ENCODE data around the gene COIL.
A peak's percentile ranks its signal among the peaks of the same experiment; 100 is the strongest.

The COIL gene

DNA sequence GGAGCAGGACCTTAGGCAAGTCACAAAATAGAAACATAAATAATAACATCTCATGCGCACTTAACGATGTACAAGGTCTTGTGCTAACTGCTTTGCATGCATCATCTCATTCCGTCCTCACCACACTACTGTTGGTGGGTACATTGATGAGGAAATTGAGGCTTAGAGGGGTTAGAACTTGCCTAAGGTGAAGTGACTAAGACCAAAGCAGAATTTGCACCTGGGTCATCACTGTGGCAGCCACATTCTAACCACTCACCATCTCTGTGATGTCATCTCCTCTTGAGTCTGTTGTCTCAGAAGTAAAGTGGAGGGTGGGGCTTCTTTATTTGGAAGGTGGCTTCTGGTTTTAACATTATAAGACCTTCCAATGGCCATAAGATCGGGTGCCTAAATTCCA, 26.6 kb downstream of the COIL start:
- no peak for DNase-seq

- DNase-seq: no peak
These were observed 27.0 kb downstream of the COIL start for GRCh38 chr17:56933868-56934267.

DNA sequence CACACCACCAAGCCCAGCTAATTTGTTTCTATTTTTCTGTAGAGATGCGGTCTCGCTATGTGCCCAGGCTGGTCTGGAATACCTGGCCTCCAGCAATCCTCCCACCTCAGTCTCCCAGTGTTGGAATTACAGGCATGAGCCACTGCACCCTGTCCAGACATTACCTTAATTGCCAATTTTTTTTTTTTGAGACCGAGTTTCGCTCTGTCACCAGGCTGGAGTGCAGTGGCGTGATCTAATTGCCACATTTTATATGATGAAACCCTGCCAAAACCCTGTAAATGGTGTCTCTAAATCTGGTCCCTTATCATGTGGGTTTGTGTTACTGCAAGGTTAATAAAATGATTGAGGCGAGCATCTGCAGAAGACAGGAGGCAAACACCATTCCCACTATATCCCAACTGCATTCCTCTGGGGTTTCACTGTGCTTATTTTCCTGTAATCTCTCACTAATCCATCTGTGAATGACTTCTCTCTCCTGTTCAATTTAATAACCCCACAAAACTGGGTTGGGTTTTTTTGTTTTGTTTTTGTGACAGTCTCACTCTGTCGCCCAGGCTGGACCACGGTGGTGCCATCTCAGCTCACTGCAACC, 27.6 kb downstream of the COIL start:
- DNase-seq: no peak

GRCh38 chr17:56930739-56931337, 30.0 kb downstream of the COIL start:
- no peak for DNase-seq

GRCh38 chr17:56929362-56929969, 31.4 kb downstream of the COIL start:
- DNase-seq: no peak

DNA sequence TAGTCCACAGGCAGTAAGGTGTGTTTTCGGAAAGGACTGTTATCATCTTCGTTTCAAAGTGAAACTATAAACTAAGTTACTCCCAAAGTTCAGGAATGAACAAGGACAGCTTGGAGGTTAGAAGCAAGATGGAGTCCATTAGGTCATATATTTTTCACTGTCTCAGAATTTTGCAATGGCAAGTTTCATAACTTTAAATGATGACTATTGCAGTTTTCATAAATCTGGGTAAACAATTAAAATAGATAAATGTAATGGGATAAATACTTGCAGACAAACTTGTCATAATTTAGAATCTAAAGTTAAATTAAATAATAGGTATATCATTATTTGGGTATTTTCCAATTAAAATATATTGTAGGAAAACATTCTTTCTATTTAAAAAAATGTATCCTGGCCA, 32.3 kb downstream of the COIL start:
- DNase-seq: no peak

- DNase-seq: no peak
These were observed 34.1 kb downstream of the COIL start for GRCh38 chr17:56926704-56927103.

DNA sequence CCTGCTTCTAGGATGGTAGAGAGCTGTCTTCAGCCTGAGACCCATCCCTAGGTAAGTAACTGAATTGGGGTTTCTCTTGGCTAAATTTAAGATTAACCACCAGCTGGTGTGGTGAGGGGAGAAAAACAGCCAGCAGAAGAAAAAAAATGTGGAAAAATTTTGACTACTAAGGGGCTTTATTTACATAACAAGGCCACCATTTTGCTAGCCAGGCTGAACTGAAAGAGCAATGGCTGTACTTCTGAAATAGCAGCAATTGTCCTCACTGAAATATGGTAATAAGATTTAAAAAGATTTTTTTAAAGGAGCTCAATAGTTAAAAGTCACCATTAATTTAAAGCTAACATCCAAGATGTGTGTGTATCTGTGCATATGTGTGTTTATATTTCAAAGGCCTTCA, 34.6 kb downstream of the COIL start:
- DNase-seq: no peak

DNA sequence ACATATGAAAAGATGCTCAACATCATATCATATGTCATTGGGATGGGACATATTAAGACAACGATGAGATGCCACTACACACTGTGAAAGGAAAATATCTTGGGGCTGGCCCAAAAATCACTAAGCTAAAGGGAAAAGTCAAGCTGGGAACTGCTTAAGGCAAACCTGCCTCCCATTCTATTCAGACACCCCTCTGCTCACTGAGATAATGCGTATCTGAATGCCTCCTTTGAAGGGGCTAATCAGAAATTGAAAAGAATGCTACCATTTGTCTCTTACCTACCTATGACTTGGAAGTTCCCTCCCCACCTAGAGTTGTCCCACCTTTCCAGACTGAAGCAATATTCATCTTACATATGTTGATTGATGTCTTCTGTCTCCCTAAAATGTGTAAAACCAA, 35.8 kb downstream of the COIL start:
- DNase-seq: no peak

DNA sequence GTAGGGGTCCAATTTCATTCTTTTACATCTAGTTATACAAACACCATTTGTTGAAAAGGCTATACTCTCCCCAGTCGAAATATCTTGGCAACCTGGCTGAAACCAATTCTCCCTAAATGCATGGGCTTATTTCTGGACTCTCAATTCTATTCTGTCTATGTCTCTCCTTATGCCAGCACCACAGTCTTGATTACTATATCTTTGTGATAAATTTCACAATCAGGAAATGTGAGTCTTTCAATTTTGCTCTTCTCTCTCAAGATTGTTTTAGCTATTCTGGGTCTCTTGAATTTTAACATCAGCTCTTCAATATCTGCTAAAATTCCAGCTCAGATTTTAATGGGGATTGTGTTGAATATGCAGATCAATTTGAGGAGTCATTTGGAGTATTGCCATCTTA, 41.1 kb downstream of the COIL start:
- no peak for DNase-seq

DNA sequence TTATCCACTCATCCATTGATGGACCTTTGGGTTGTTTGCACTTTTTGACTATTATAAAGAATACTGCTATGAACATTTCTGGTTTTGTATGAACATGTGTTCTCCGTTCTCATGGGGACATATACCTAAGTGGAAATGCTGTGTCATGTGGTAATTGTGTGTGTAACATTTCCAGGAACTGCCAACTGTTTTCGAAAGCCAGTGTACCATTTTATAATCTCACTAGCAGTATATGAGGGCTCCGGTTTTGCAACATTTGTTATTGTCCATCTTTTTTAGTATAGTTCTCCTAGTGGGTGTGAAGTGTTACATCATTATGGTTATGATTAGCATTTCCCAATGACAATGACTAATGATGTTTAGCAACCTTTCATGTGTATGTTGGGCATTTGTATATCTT, 41.9 kb downstream of the COIL start:
- DNase-seq: no peak

DNA sequence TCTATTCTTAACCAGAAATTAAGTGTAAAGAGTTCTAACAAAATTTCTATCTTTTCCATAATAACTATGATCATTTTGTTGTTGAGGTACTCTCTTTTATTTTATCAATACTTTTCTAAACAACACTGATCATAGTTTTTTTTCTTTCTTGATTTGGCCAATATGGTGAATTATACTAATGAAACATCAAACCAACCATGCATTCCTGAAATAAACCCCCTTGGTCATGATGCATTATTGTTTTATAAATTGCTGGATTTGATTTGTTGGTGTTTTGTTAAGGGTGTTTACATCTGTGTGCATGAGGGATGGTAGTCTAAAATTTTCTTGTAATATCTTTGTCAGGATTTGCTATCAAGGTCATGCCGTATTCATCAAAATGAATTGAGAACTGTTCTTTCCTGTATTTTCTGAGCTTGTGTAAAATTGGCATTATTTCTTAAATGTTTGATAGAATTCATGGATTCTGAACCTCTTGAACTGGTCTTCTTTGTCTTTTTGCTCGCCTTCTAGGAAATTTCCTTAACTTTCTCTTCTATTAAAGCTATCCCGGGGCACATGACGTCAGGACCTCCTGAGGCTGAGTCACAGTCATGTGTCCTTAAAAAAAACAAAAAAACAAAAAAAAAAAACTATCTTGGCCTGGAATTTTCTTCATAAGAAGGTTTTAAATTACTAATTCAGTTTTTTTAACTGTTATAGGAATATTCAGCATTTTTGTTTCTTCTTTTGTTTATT, 43.1 kb downstream of the COIL start:
- DNase-seq: no peak

- no peak for DNase-seq
These were observed 46.1 kb downstream of the COIL start for GRCh38 chr17:56914581-56915273.

DNA sequence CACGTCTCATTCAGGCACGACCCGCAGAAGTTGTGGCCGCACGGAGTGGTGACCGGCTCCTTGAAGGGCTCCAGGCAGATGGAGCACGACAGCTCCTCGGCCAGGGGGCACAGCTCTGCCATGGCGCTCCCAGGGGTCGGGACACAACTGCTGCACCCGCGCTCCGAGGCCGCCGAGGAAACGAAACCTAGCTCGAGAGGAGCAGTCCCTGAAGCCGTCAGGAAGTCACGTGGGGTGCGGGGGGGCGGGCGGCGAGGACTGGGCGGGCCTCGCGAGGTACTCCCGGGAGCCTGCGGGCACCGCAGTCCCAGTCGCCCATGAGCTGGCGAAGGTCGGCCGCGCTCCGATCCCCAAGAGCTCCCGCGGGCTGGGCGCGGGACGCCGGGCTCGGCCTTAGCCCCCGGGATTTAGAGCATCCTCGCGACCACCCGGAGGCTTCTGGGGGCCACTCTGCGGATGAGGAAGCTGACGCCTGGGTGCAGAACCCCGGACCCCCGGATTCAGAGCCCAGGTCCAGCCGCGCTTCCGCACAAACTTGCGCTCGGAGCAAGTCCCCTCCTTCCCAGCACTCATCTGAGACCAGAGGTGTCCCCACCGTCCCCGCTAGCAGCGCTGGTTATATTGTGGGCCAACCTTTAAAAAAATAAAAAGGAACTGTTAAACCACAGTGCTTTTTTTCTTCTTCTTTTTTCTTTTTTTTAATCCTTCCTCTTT, 46.8 kb downstream of the COIL start, which contains the start of gene TRIM25:
Gene TRIM25, minus strand, starts transcription at position 183 of the 714 bp plus-strand sequence. Its CDS starts 61 bp downstream, at position 122.
- DNase-seq: peak; percentile 93

GRCh38 chr17:56913353-56913866, 47.4 kb downstream of the COIL start:
- no peak for DNase-seq

DNA sequence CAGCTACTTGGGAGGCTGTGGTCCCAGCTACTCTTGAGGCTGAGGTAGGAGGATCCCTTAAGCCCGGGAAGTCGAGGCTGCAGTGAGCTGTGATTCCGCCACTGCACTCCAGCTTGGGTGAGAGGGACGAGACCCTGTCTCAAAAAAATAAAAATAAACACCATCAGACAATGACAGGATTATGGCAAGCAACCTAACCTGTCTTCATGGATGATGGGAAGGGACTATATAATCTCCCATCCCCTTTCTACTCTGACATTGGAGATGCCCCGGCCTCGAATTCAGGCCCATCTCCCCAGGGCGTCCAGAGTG, 47.9 kb downstream of the COIL start:
- no peak for DNase-seq

DNA sequence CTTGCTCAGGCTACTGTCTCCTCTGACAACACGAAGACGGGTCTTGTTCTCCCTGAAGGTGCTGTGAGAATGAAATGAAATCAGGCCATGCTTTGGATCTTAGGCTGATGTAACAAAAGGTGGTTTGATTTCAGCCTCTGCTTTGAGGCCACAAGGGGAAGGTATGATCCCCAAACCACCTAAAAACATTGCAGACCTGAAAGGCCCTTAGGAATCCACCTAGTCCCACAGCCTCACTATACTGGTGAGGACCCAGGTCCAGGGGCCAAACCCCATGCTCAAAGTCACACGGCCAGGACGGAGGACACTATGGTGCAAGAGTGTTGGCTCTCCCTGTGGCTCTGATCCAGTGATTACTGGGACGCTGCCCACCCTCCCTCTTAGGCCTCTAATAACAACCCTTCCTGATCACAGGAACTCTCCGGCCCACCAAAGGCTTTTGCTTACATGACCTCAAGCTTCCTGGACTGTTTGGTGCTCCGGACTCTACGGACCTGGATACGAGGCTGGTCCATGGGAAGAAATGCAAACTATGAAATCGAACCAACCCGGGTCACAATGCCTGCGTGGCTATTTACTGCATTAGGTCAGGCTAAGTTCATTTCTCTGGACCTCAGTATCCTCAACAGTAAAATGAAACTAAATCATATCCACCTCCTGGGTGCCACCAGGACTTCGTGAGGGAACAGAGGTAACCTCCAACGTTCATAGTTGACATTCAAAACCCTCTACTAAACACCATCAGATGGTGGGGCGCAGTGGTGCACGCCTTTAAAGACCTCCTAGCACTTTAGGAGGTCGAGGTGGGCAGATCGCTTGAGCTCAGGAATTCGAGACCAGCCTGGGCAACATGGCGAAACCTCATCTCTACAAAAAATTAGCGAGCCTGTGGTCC, 48.5 kb downstream of the COIL start:
- DNase-seq: peak; percentile 64

- no peak for DNase-seq
These were observed 50.2 kb downstream of the COIL start for GRCh38 chr17:56910509-56911235.

- no peak for DNase-seq
These were observed 50.9 kb downstream of the COIL start for GRCh38 chr17:56909742-56910508.

DNA sequence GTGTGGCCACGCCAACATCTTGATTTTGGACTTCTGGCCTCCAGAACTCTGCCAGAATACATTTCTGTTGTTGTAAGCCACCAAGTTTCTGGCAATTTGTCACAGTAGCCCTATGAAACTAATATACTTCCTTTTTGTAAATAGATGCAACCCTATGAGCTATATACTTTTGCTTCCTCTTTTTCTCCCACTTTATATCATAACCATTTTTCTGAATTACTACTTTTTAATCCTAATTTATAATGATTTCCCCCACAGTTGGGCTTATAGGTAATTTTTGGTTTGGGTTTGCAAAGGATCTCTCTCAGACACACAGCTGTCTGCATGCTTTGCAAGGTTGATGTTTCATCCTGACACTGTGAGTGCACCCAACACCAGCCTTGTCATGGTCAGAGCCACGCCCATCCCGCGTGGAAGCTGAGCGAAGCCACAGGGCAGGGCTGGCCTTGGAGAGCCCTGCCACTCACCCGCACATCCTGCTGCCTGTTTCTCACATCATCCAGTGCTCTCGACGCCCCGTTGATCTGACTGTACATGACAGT, 52.8 kb downstream of the COIL start:
- no peak for DNase-seq

All from activated CD8-positive, alpha-beta memory T cell treated with anti-CD3 and anti-CD28 coated beads for 24 hours (primary cell).